ENCODE measurements around the gene TMEM17.

DNA sequence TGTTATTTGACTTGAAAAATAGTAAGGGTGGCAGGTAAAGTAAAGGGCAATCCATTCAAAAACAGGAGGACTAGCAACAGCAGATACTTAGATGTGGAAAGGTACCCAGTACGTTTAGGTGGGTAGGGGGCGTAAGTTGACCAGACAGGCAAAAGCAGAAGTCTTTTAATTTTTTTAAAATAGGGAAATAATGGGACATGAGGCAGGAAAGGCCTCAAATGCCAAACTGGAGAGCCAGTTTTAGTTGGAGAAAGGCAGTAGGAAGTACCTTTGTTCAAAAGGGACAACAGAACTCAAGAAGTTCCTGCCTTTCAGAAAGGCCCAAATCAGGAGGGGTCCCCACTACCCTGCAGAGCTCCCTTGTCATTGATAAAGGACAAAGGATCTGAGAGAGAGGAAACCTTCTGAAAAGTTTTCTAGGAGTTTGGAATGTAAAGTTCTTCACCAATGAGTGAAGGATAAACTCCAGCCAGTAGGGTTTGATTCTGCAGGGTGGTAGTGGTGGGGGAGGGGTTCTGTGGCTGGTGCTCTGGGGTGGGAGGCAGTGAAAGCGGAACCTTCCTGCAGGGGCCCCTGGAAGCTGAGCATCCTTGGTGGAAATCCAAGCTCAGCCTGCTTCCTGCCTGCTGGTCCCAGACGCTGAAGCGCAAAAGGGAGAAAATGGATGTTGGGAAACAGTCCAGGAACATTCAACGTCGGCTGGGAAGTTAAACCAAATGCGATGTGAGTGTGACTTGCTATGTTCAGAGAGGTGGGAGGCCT, 40.1 kb downstream of the TMEM17 start:
- TF ChIP-seq, protein P1, sequence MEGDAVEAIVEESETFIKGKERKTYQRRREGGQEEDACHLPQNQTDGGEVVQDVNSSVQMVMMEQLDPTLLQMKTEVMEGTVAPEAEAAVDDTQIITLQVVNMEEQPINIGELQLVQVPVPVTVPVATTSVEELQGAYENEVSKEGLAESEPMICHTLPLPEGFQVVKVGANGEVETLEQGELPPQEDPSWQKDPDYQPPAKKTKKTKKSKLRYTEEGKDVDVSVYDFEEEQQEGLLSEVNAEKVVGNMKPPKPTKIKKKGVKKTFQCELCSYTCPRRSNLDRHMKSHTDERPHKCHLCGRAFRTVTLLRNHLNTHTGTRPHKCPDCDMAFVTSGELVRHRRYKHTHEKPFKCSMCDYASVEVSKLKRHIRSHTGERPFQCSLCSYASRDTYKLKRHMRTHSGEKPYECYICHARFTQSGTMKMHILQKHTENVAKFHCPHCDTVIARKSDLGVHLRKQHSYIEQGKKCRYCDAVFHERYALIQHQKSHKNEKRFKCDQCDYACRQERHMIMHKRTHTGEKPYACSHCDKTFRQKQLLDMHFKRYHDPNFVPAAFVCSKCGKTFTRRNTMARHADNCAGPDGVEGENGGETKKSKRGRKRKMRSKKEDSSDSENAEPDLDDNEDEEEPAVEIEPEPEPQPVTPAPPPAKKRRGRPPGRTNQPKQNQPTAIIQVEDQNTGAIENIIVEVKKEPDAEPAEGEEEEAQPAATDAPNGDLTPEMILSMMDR (IDR thresholded peaks at IDR 0.05): no peak
- TF ChIP-seq POLR2A (IDR thresholded peaks at IDR 0.05): no peak

All from esophagus squamous epithelium (tissue), 4 donors.